Cardiac fibroblast (primary cell): ENCODE results near the gene SLC37A3.
"Not testable (repeated sequence)": the region's sequence is repeated elsewhere in the genome, so short reads cannot be mapped to it uniquely, and the experiment has no call there.

ENCODE experiments used
- DNase-seq, 2 donors: peaks; one replicate each; pipeline versions ENCODE4 v3.0.0 to v3.0.0-alpha.2; 2010; ENCODE audit warnings: low read depth in 2 of 2
- H3K4me3 ChIP-seq, 2 donors: replicated peaks in 1 of 2; 1 replicate in 1 of 2; 2 replicates in 1 of 2; pipeline ENCODE4 v1.5.1; 2011; ENCODE audit warnings: low read depth in 2 of 2, low read length in 2 of 2, mild to moderate bottlenecking in 2 of 2, moderate library complexity in 1 of 2
- CTCF ChIP-seq: IDR thresholded peaks from one replicate; pipeline ENCODE4 v1.5.1; 2011; ENCODE audit warnings: low read depth, mild to moderate bottlenecking, low read length, inconsistent platforms

The SLC37A3 gene

GRCh38 chr7:140435252-140435895, 37.0 kb upstream of the SLC37A3 start:
- H3K4me3 ChIP-seq: peak overlapping the region in 1 of 2 donors; percentile 8
- no peak for DNase-seq
- TF ChIP-seq CTCF: no peak

GRCh38 chr7:140433396-140433795, 35.1 kb upstream of the SLC37A3 start:
- H3K4me3 ChIP-seq: no peak overlapping the region
- TF ChIP-seq CTCF: no peak
- DNase-seq: no peak

GRCh38 chr7:140426130-140426529, 27.8 kb upstream of the SLC37A3 start:
- no peak for DNase-seq
- H3K4me3 ChIP-seq: no peak overlapping the region
- TF ChIP-seq CTCF: no peak

- TF ChIP-seq CTCF: no peak
- no peak overlapping the region for H3K4me3 ChIP-seq
- no peak for DNase-seq
These were observed 27.4 kb upstream of the SLC37A3 start for GRCh38 chr7:140425718-140426117.

GRCh38 chr7:140423501-140423900, 25.2 kb upstream of the SLC37A3 start:
- H3K4me3 ChIP-seq: no peak overlapping the region
- TF ChIP-seq CTCF: no peak
- no peak for DNase-seq

- TF ChIP-seq CTCF: no peak
These were observed 23.2 kb upstream of the SLC37A3 start for GRCh38 chr7:140421521-140421920.

GRCh38 chr7:140418653-140419052, 20.3 kb upstream of the SLC37A3 start:
- no peak for DNase-seq
- no peak overlapping the region for H3K4me3 ChIP-seq
- no peak for TF ChIP-seq CTCF

More at GRCh38 chr7:140421521-140421920, 23.2 kb upstream of the SLC37A3 start:
- H3K4me3 ChIP-seq: no peak overlapping the region
- no peak for DNase-seq

GRCh38 chr7:140418156-140418472, 19.8 kb upstream of the SLC37A3 start:
- not testable (repeated sequence) for H3K4me3 ChIP-seq, DNase-seq
